Mesenchymal stem cell (in vitro differentiated cells and primary cell): ENCODE results near the gene ATG4C.

Source experiments
- DNase-seq: peaks from one replicate; pipeline ENCODE4 v3.0.0-alpha.2; 2013
- H2AFZ ChIP-seq: one replicate; pipeline ENCODE4 v1.6.1; 2013; ENCODE audit warnings: low read depth, mild to moderate bottlenecking, control low read depth, inconsistent platforms, low read length, moderate library complexity
- H2AK5ac ChIP-seq: 2 replicates; pipeline ENCODE4 v1.6.1; 2013; ENCODE audit warnings: low read length, moderate library complexity, mild to moderate bottlenecking, inconsistent platforms; ENCODE audit not compliant: severe bottlenecking
- H2BK120ac ChIP-seq: one replicate; pipeline ENCODE4 v1.6.1; 2013; ENCODE audit warnings: low read depth, mild to moderate bottlenecking, inconsistent platforms, low read length, moderate library complexity
- H2BK12ac ChIP-seq, 2 experiments: one replicate each; pipeline ENCODE4 v1.6.1; 2013; ENCODE audit warnings: inconsistent platforms in 2 of 2, low read length in 2 of 2, mild to moderate bottlenecking in 2 of 2, moderate library complexity in 2 of 2, control low read depth in 1 of 2
- H2BK15ac ChIP-seq: one replicate; pipeline ENCODE4 v1.6.1; 2013; ENCODE audit warnings: mild to moderate bottlenecking, low read depth, inconsistent platforms; ENCODE audit not compliant: poor library complexity, severe bottlenecking
- H2BK5ac ChIP-seq: 2 replicates; pipeline ENCODE4 v1.6.1; 2013; ENCODE audit warnings: low read depth, mild to moderate bottlenecking, low read length, control low read depth, inconsistent platforms; ENCODE audit not compliant: poor library complexity, severe bottlenecking
- H3K14ac ChIP-seq, 2 experiments: one replicate each; pipeline ENCODE4 v1.6.1; 2013; ENCODE audit warnings: inconsistent platforms in 2 of 2, low read length in 2 of 2, control low read depth in 1 of 2, mild to moderate bottlenecking in 1 of 2, moderate library complexity in 1 of 2
- H3K18ac ChIP-seq, 2 experiments: one replicate each; pipeline ENCODE4 v1.6.1; 2013; ENCODE audit warnings: inconsistent platforms in 2 of 2, low read length in 2 of 2, control low read depth in 1 of 2, low read depth in 1 of 2, mild to moderate bottlenecking in 1 of 2
- H3K23ac ChIP-seq, 2 experiments: one replicate each; pipeline ENCODE4 v1.6.1; 2013; ENCODE audit warnings: inconsistent platforms in 2 of 2, low read length in 2 of 2, mild to moderate bottlenecking in 2 of 2, moderate library complexity in 2 of 2, control low read depth in 1 of 2
- H3K27ac ChIP-seq: 2 replicates; pipeline ENCODE4 v1.5.1; 2013; ENCODE audit warnings: mild to moderate bottlenecking, moderate library complexity, low read length, control low read depth, inconsistent platforms; ENCODE audit not compliant: poor library complexity, severe bottlenecking
- H3K27me3 ChIP-seq, 2 experiments: 2 replicates each; pipeline versions ENCODE4 v1.6.1 to v1.7.0; 2013; ENCODE audit warnings: low read length in 2 of 2, mild to moderate bottlenecking in 2 of 2, moderate library complexity in 2 of 2, control low read depth in 1 of 2, inconsistent platforms in 1 of 2; ENCODE audit not compliant: control insufficient read depth in 1 of 2, insufficient read depth in 1 of 2
- H3K36me3 ChIP-seq, 2 experiments: 2 replicates each; pipeline versions ENCODE4 v1.6.1 to v1.7.0; 2013; ENCODE audit warnings: low read length in 2 of 2, control low read depth in 1 of 2, inconsistent platforms in 1 of 2, low read depth in 1 of 2, mild to moderate bottlenecking in 1 of 2; ENCODE audit not compliant: insufficient read depth in 2 of 2, control insufficient read depth in 1 of 2
- H3K4ac ChIP-seq, 2 experiments: one replicate each; pipeline ENCODE4 v1.6.1; 2013; ENCODE audit warnings: inconsistent platforms in 2 of 2, low read length in 2 of 2, mild to moderate bottlenecking in 2 of 2, moderate library complexity in 2 of 2, control low read depth in 1 of 2, low read depth in 1 of 2
- H3K4me1 ChIP-seq: 2 replicates; pipeline ENCODE4 v1.6.1; 2013; ENCODE audit warnings: low read depth, low read length, control low read depth; ENCODE audit not compliant: control insufficient read depth, insufficient read depth
- H3K4me2 ChIP-seq: 2 replicates; pipeline ENCODE4 v1.6.1; 2013; ENCODE audit warnings: low read length, mild to moderate bottlenecking, inconsistent platforms; ENCODE audit not compliant: poor library complexity, severe bottlenecking
- H3K4me3 ChIP-seq, 2 experiments: 2 replicates each; pipeline versions ENCODE4 v1.5.1 to v1.7.0; 2013; ENCODE audit warnings: low read length in 2 of 2, mild to moderate bottlenecking in 2 of 2, control low read depth in 1 of 2, low read depth in 1 of 2; ENCODE audit not compliant: insufficient read depth in 1 of 2
- H3K79me1 ChIP-seq: replicated peaks from 2 replicates; pipeline ENCODE4 v1.6.1; 2013; ENCODE audit warnings: mild to moderate bottlenecking, control low read depth, low read length, inconsistent platforms; ENCODE audit not compliant: poor library complexity, severe bottlenecking
- H3K9ac ChIP-seq: 2 replicates; pipeline ENCODE4 v1.7.0; 2013; ENCODE audit warnings: mild to moderate bottlenecking, low read length, moderate library complexity
- H3K9me3 ChIP-seq: 2 replicates; pipeline ENCODE4 v1.7.0; 2013; ENCODE audit warnings: mild to moderate bottlenecking, low read length; ENCODE audit not compliant: control insufficient read depth
- H4K8ac ChIP-seq: one replicate; pipeline ENCODE4 v1.6.1; 2013; ENCODE audit warnings: inconsistent platforms, mild to moderate bottlenecking, low read length, moderate library complexity
- H4K91ac ChIP-seq: one replicate; pipeline ENCODE4 v1.6.1; 2013; ENCODE audit warnings: mild to moderate bottlenecking, low read length, inconsistent platforms
- WGBS: methylation state at CpG from one replicate; pipeline ENCODE4 v1.1.7; 2013; ENCODE audit warnings: mixed read lengths; 5-methylcytosine and 5-hydroxymethylcytosine counted together

Gene ATG4C

GRCh38 chr1:62908168-62908695 is 124.3 kb downstream of the ATG4C start:
- no peak overlapping the region for H2BK15ac ChIP-seq

GRCh38 chr1:62912028-62912638 is 128.2 kb downstream of the ATG4C start:
- H4K91ac ChIP-seq, result no peak overlapping the region
- no peak overlapping the region for H2BK5ac ChIP-seq
- no peak overlapping the region for H3K4ac ChIP-seq
- H2AFZ ChIP-seq, result no peak overlapping the region
- H3K27ac ChIP-seq, result no peak overlapping the region
- H3K4me2 ChIP-seq, result no peak overlapping the region
- no peak overlapping the region for H3K14ac ChIP-seq
- no peaks in the 10 kb centered on the region for H3K79me1 ChIP-seq
- H3K9me3 ChIP-seq, result no peaks in the 10 kb centered on the region
- no peak overlapping the region for H3K4me3 ChIP-seq
- no peak overlapping the region for H2AK5ac ChIP-seq
- no peak overlapping the region for H2BK120ac ChIP-seq
- no peaks in the 10 kb centered on the region for H3K36me3 ChIP-seq
- H3K9ac ChIP-seq, result no peak overlapping the region
- peak; percentile 24 for DNase-seq
- H3K18ac ChIP-seq, result no peak overlapping the region
- no peak overlapping the region for H2BK12ac ChIP-seq
- peaks cover 19 to 27% of the 10 kb centered on the region in 2 experiments for H3K27me3 ChIP-seq
- no peak overlapping the region for H4K8ac ChIP-seq
- H2BK15ac ChIP-seq, result no peak overlapping the region
- no peaks in the 10 kb centered on the region for H3K4me1 ChIP-seq
- H3K23ac ChIP-seq, result no peak overlapping the region

More at GRCh38 chr1:62908168-62908695, 124.3 kb downstream of the ATG4C start:
- no peak for DNase-seq
- H4K8ac ChIP-seq, result no peak overlapping the region
- no CpG with 5 or more reads among the region's 2 CpGs for WGBS
- no peak overlapping the region for H2BK120ac ChIP-seq
- H3K27ac ChIP-seq, result no peak overlapping the region
- H3K4me1 ChIP-seq, result peaks cover 2% of the 10 kb centered on the region
- H3K9me3 ChIP-seq, result no peaks in the 10 kb centered on the region
- H2AK5ac ChIP-seq, result no peak overlapping the region
- H2BK5ac ChIP-seq, result no peak overlapping the region
- H3K79me1 ChIP-seq, result no peaks in the 10 kb centered on the region
- no peak overlapping the region for H3K4me3 ChIP-seq
- no peak overlapping the region for H2AFZ ChIP-seq
- no peak overlapping the region for H3K4ac ChIP-seq
- H3K9ac ChIP-seq, result no peak overlapping the region
- H3K27me3 ChIP-seq, result peaks cover 3 to 4% of the 10 kb centered on the region in 2 experiments
- no peaks in the 10 kb centered on the region for H3K36me3 ChIP-seq
- no peak overlapping the region for H3K14ac ChIP-seq
- no peak overlapping the region for H3K23ac ChIP-seq
- H3K4me2 ChIP-seq, result no peak overlapping the region
- no peak overlapping the region for H3K18ac ChIP-seq
- H2BK12ac ChIP-seq, result no peak overlapping the region
- no peak overlapping the region for H4K91ac ChIP-seq
